H1 (cell line): ENCODE measurements around the gene LRRC9. TPM values are rescaled to one million over a fixed set of nuclear protein-coding genes. Genes with fewer than 3 reads are reported as not detected.

Experiments used
- CTCF ChIA-PET: fragments of 300-600 bp; sonication (Branson Sonifier 250); formaldehyde crosslinking; loops from one replicate; lab custom pipeline; 2021; ENCODE audit not compliant: partially characterized antibody; lab: Charles Lee
- POLR2A ChIA-PET: fragments of 300-600 bp; sonication (Branson Sonifier 250); formaldehyde crosslinking; loops from one replicate; lab custom pipeline; 2021; ENCODE audit warnings: inconsistent platforms; ENCODE audit not compliant: partially characterized antibody; lab: Charles Lee
- DNase-seq, 2 experiments: peaks; one replicate each; pipeline versions ENCODE4 v3.0.0 to v3.0.0-alpha.2; 2010 to 2022; ENCODE audit warnings: low spot score in 2 of 2, low read depth in 1 of 2, mixed read lengths in 1 of 2
- FAIRE-seq: peaks from 2 replicates; lab custom pipeline; 2011; peaks lifted over from hg19 to GRCh38; lab: Jason Lieb, UNC
- H2AFZ ChIP-seq: 2 replicates; pipeline ENCODE4 v1.8.1; 2012; ENCODE audit warnings: low read length, inconsistent platforms
- H2AK5ac ChIP-seq: 2 replicates; pipeline ENCODE4 v1.6.1; 2013; ENCODE audit warnings: low read depth, low read length
- H2BK120ac ChIP-seq: replicated peaks from 2 replicates; pipeline ENCODE3; 2013; ENCODE audit warnings: low read depth, low read length, inconsistent platforms
- H2BK12ac ChIP-seq: 2 replicates; pipeline ENCODE4 v1.6.1; 2013; ENCODE audit warnings: low read depth, low read length
- H2BK15ac ChIP-seq: 2 replicates; pipeline ENCODE4 v1.6.1; 2013; ENCODE audit warnings: low read length
- H2BK20ac ChIP-seq: 2 replicates; pipeline ENCODE4 v1.6.1; 2013; ENCODE audit warnings: low read length
- H2BK5ac ChIP-seq: 2 replicates; pipeline ENCODE4 v1.6.1; 2013; ENCODE audit warnings: low read depth, low read length
- H3K14ac ChIP-seq: 2 replicates; pipeline ENCODE4 v1.6.1; 2013; ENCODE audit warnings: inconsistent platforms; ENCODE audit not compliant: insufficient read length
- H3K18ac ChIP-seq: 2 replicates; pipeline ENCODE4 v1.6.1; 2013; ENCODE audit warnings: low read length; ENCODE audit errors: extremely low read depth
- H3K23ac ChIP-seq: 2 replicates; pipeline ENCODE4 v1.6.1; 2013; ENCODE audit warnings: inconsistent platforms; ENCODE audit not compliant: insufficient read length
- H3K23me2 ChIP-seq: 2 replicates; pipeline ENCODE4 v1.6.1; 2013; ENCODE audit warnings: low read depth, low read length
- H3K27ac ChIP-seq: 2 replicates; pipeline ENCODE4 v1.6.1; 2011; ENCODE audit warnings: low read depth, low read length, inconsistent platforms
- H3K27me3 ChIP-seq, 4 experiments: replicated peaks in 1 of 4; 1 replicate in 1 of 4; 2 replicates in 3 of 4; pipeline versions ENCODE4 v1.6.1 to v1.8.1; 2011 to 2013; ENCODE audit warnings: low read length in 3 of 4, mild to moderate bottlenecking in 3 of 4, inconsistent platforms in 2 of 4, mixed read lengths in 2 of 4, moderate library complexity in 1 of 4; ENCODE audit not compliant: control insufficient read depth in 3 of 4, insufficient read depth in 3 of 4; ENCODE audit errors: extremely low read depth in 1 of 4
- H3K36me3 ChIP-seq, 4 experiments: 2 replicates each; pipeline versions ENCODE4 v1.6.1 to v1.8.1; 2011 to 2013; ENCODE audit warnings: mild to moderate bottlenecking in 4 of 4, low read length in 3 of 4, moderate library complexity in 2 of 4, control low read depth in 1 of 4, inconsistent platforms in 1 of 4; ENCODE audit not compliant: insufficient read depth in 4 of 4, control insufficient read depth in 2 of 4
- H3K4ac ChIP-seq: replicated peaks from 2 replicates; pipeline ENCODE3; 2013; ENCODE audit warnings: low read length, low read depth, mixed read lengths, inconsistent platforms; ENCODE audit not compliant: insufficient read length
- H3K4me1 ChIP-seq, 4 experiments: replicated peaks in 1 of 4; 1 replicate in 1 of 4; 2 replicates in 3 of 4; pipeline versions ENCODE4 v1.6.1 to v1.8.1; 2011 to 2013; ENCODE audit warnings: low read length in 3 of 4, inconsistent platforms in 2 of 4, mixed read lengths in 1 of 4; ENCODE audit not compliant: insufficient read depth in 4 of 4, control insufficient read depth in 3 of 4
- H3K4me2 ChIP-seq, 2 experiments: 2 replicates each; pipeline versions ENCODE4 v1.6.1 to v1.8.1; 2011 to 2013; ENCODE audit warnings: low read depth in 2 of 2, low read length in 2 of 2, control low read depth in 1 of 2, inconsistent platforms in 1 of 2, mild to moderate bottlenecking in 1 of 2; ENCODE audit not compliant: insufficient read depth in 1 of 2
- H3K4me3 ChIP-seq, 4 experiments: fragments of 200-600, 300-600 bp in 1 of 4; sonication (generic), shearing (Covaris generic), sonication (Bioruptor Twin) in 1 of 4; 2 replicates each; pipeline versions ENCODE4 v1.5.1 to v1.8.1; 2011 to 2016; ENCODE audit warnings: low read length in 4 of 4, low read depth in 3 of 4, control low read depth in 2 of 4, inconsistent platforms in 2 of 4, mild to moderate bottlenecking in 2 of 4, mixed read lengths in 1 of 4, moderate library complexity in 1 of 4; ENCODE audit not compliant: insufficient read depth in 2 of 4; ENCODE audit errors: extremely low read depth in 1 of 4
- H3K56ac ChIP-seq: replicated peaks from 2 replicates; pipeline ENCODE3; 2013; ENCODE audit warnings: low read depth, mild to moderate bottlenecking, mixed read lengths, low read length, inconsistent platforms; ENCODE audit not compliant: insufficient read length
- H3K79me1 ChIP-seq: 2 replicates; pipeline ENCODE4 v1.6.1; 2013; ENCODE audit warnings: low read depth, low read length, control low read depth
- H3K79me2 ChIP-seq, 2 experiments: 2 replicates each; pipeline versions ENCODE4 v1.6.1 to v1.8.1; 2012 to 2013; ENCODE audit warnings: low read length in 2 of 2, mild to moderate bottlenecking in 2 of 2, inconsistent platforms in 1 of 2; ENCODE audit not compliant: insufficient read depth in 2 of 2, control insufficient read depth in 1 of 2
- H3K9ac ChIP-seq, 4 experiments: replicated peaks in 1 of 4; 1 replicate in 1 of 4; 2 replicates in 3 of 4; pipeline versions ENCODE4 v1.6.1 to v1.8.1; 2011 to 2013; ENCODE audit warnings: low read depth in 3 of 4, low read length in 3 of 4, control low read depth in 2 of 4, mild to moderate bottlenecking in 2 of 4, moderate library complexity in 2 of 4, inconsistent platforms in 1 of 4; ENCODE audit errors: extremely low read depth in 1 of 4
- H3K9me3 ChIP-seq, 2 experiments: 2 replicates each; pipeline versions ENCODE4 v1.6.1 to v1.8.1; 2012 to 2013; ENCODE audit warnings: mild to moderate bottlenecking in 2 of 2, moderate library complexity in 2 of 2, control low read depth in 1 of 2, inconsistent platforms in 1 of 2, low read depth in 1 of 2, low read length in 1 of 2, mixed read lengths in 1 of 2; ENCODE audit not compliant: insufficient read depth in 2 of 2
- H4K20me1 ChIP-seq, 2 experiments: replicated peaks in 1 of 2; 2 replicates each; pipeline versions ENCODE3 to v1.8.1; 2011 to 2013; ENCODE audit warnings: inconsistent platforms in 2 of 2, low read length in 2 of 2, mild to moderate bottlenecking in 1 of 2; ENCODE audit not compliant: insufficient read depth in 2 of 2, control insufficient read depth in 1 of 2
- H4K5ac ChIP-seq: 2 replicates; pipeline ENCODE4 v1.6.1; 2013; ENCODE audit warnings: low read length, low read depth, mixed read lengths, inconsistent platforms; ENCODE audit not compliant: insufficient read length
- H4K8ac ChIP-seq: 2 replicates; pipeline ENCODE4 v1.8.0; 2013; ENCODE audit warnings: mild to moderate bottlenecking, moderate library complexity, low read length, inconsistent platforms; ENCODE audit not compliant: insufficient read depth; ENCODE audit errors: extremely low read depth
- H4K91ac ChIP-seq: replicated peaks from 2 replicates; pipeline ENCODE3; 2013; ENCODE audit warnings: low read length, mixed read lengths, inconsistent platforms; ENCODE audit not compliant: insufficient read length
- BCL11A ChIP-seq, 2 experiments: IDR thresholded peaks; one replicate each; pipeline ENCODE4 v1.6.1; 2011; ENCODE audit warnings: low read depth in 2 of 2, low read length in 2 of 2, mild to moderate bottlenecking in 2 of 2
- CHD1 ChIP-seq: IDR thresholded peaks from 2 replicates; pipeline ENCODE4 v1.6.1; 2012; ENCODE audit warnings: low read depth, low read length, improper control_type of control experiment
- polyA plus RNA-seq, 7 experiments: library from polyadenylated mRNA; depleted of rRNA in 3 of 7; stranded (reverse) in 5 of 7; unstranded in 2 of 7; fragments of >200 nt in 5 of 7; fragments of 200-250 nt in 2 of 7; gene quantifications; 1 replicate in 5 of 7; 2 replicates in 1 of 7; 4 replicates in 1 of 7; pipeline versions ENCODE4 v1.2.1 to v1.2.3, GENCODE V29; 2011 to 2013; ENCODE audit warnings: missing spikeins in 2 of 7, mixed read lengths in 2 of 7
- total RNA-seq: library from RNA; stranded (reverse); fragmentation: NEBNext Ultra II Directional; extraction: Animal tissue kit (Norgen Biotek cat#: 25700); gene quantifications from 2 replicates; pipeline ENCODE4 v1.2.1, GENCODE V29; 2021

The LRRC9 gene
- total and polyA plus RNA-seq, 2 of the 8 experiments (the other 6 are each of a cell fraction or from before 2014, with no cell fraction given): 0.12 to 0.84 TPM

GRCh38 chr14:60095231-60095630 lies 175.3 kb downstream of the LRRC9 start:
- H2AFZ ChIP-seq: no peak overlapping the region
- DNase-seq (no peak), FAIRE-seq (no peak)
- no peak overlapping the region for H3K18ac ChIP-seq
- H4K91ac ChIP-seq: no peak overlapping the region
- no peak overlapping the region for H2BK5ac ChIP-seq
- no peak overlapping the region for H3K27ac ChIP-seq
- H3K9ac ChIP-seq: no peak overlapping the region
- H3K79me1 ChIP-seq: peaks cover 5% of the 10 kb centered on the region; the same call in 1 of the 2 replicates
- peaks cover 7% of the 10 kb centered on the region; the same call in 1 of the 2 replicates for H3K23me2 ChIP-seq
- no peak overlapping the region for H3K23ac ChIP-seq
- H3K4me2 ChIP-seq: peak overlapping the region in 1 of 2 experiments; percentile 37; a peak in 2 of 4 replicates
- ChIA-PET CTCF (interaction anchor here (0.7 to 1.7 kb wide), 3 partner anchors 13 to 418 kb away, joined by 3 to 4 read pairs (median 3); no protein-coding TSS in a partner anchor), POLR2A (no interaction called here)
- no peak overlapping the region for H4K5ac ChIP-seq
- H3K56ac ChIP-seq: no peak overlapping the region
- no peak overlapping the region for H2BK120ac ChIP-seq
- no peak overlapping the region for H2BK15ac ChIP-seq
- no peak overlapping the region for H2AK5ac ChIP-seq
- peaks cover 6 to 72% of the 10 kb centered on the region in 2 experiments; a peak in 3 of 4 replicates for H3K79me2 ChIP-seq
- H3K4me1 ChIP-seq: peaks cover 5 to 10% (median 9%) of the 10 kb centered on the region in 4 experiments
- no peak overlapping the region for H2BK12ac ChIP-seq
- no peak overlapping the region for H3K4me3 ChIP-seq
- TF ChIP-seq CHD1 (no peak), BCL11A (IDR thresholded peaks at IDR 0.05; ENCODE audit: low read depth in 2 of 2, low read length in 2 of 2) (no peak)
- no peak overlapping the region for H3K4ac ChIP-seq
- H2BK20ac ChIP-seq: no peak overlapping the region
- H3K27me3 ChIP-seq: no peaks in the 10 kb centered on the region
- H4K8ac ChIP-seq: no peak overlapping the region
- no peaks in the 10 kb centered on the region for H3K9me3 ChIP-seq
- H4K20me1 ChIP-seq: peaks cover 0 to 3% of the 10 kb centered on the region in 2 experiments
- H3K14ac ChIP-seq: no peak overlapping the region
- peaks cover 0 to 9% (median 2%) of the 10 kb centered on the region in 4 experiments; a peak in 2 of 8 replicates for H3K36me3 ChIP-seq
